K562 (cell line): Measurements from ENCODE around the gene UNC5B. TPM values are rescaled to one million over a fixed set of nuclear protein-coding genes. Genes with fewer than 3 reads are reported as not detected.

Experiments
- ATAC-seq: fragments of 200-7000 bp; cut with Tn5 transposase; 3 replicates; pipeline ENCODE4 v1.9.1; 2020; ENCODE audit warnings: moderate library complexity
- BruUV-seq: library from RNA; stranded (reverse); fragments of 400-500 nt; replicated peaks from 2 replicates; lab custom pipeline; 2021; lab: Mats Ljungman, UMichigan
- CTCF ChIA-PET: fragments of 300-600 bp; formaldehyde crosslinking; extraction: SDS; loops from one replicate; lab custom pipeline; 2021; ENCODE audit warnings: low intra/inter-chr PET ratio; lab: Yijun Ruan, JAX
- POLR2A ChIA-PET: fragments of 300-600, 350-650 bp; sonication (Branson Sonifier 250); formaldehyde crosslinking; extraction: SDS; loops from one replicate; lab custom pipeline; 2021; ENCODE audit warnings: antibody characterized with exemption, inconsistent platforms; lab: Yijun Ruan, JAX
- DNase-seq, 4 experiments: peaks; one replicate each; pipeline versions ENCODE4 v3.0.0 to v3.0.0-alpha.2; 2011 to 2018; ENCODE audit warnings: low spot score in 3 of 4, mixed read lengths in 3 of 4; ENCODE audit errors: extremely low read depth in 1 of 4
- FAIRE-seq: peaks from 2 replicates; lab custom pipeline; 2011; peaks lifted over from hg19 to GRCh38; lab: Jason Lieb, UNC
- H2AFZ ChIP-seq: 2 replicates; pipeline ENCODE4 v1.6.0; 2011; ENCODE audit warnings: low read depth, low read length, control low read depth, inconsistent platforms
- H3K27ac ChIP-seq: fragments of 200-600 bp; 3 replicates; pipeline ENCODE4 v1.8.0; 2011; ENCODE audit warnings: low read depth, mild to moderate bottlenecking, control low read depth, inconsistent platforms, low read length, moderate library complexity, mixed read lengths; ENCODE audit errors: extremely low read depth
- H3K27me3 ChIP-seq, 2 experiments: fragments of 300-600 bp in 1 of 2; 2 replicates in 1 of 2; 3 replicates in 1 of 2; pipeline versions ENCODE4 v1.6.0 to v1.8.0; 2011; ENCODE audit warnings: inconsistent platforms in 2 of 2, low read length in 2 of 2, mild to moderate bottlenecking in 1 of 2, mixed read lengths in 1 of 2, moderate library complexity in 1 of 2; ENCODE audit not compliant: control insufficient read depth in 2 of 2, insufficient read depth in 2 of 2
- H3K36me3 ChIP-seq: fragments of 300-600 bp; 3 replicates; pipeline ENCODE4 v1.8.0; 2011; ENCODE audit warnings: mild to moderate bottlenecking, low read length, inconsistent platforms; ENCODE audit not compliant: control insufficient read depth, insufficient read depth
- H3K4me1 ChIP-seq, 2 experiments: fragments of 200-600 bp in 1 of 2; replicated peaks in 1 of 2; 2 replicates in 1 of 2; 3 replicates in 1 of 2; pipeline versions ENCODE4 v1.5.1 to v1.8.0; 2011; ENCODE audit warnings: inconsistent platforms in 2 of 2, low read length in 2 of 2, mild to moderate bottlenecking in 1 of 2, mixed read lengths in 1 of 2, moderate library complexity in 1 of 2; ENCODE audit not compliant: control insufficient read depth in 2 of 2, insufficient read depth in 2 of 2
- H3K4me2 ChIP-seq: 2 replicates; pipeline ENCODE4 v1.6.1; 2011; ENCODE audit warnings: low read length, control low read depth, inconsistent platforms, mixed read lengths; ENCODE audit not compliant: insufficient read depth
- H3K4me3 ChIP-seq: fragments of 200-600 bp; sonication (generic), shearing (Covaris generic); 2 replicates; pipeline ENCODE4 v1.5.1; 2016; ENCODE audit warnings: control low read depth, inconsistent platforms
- H3K79me2 ChIP-seq: fragments of 200-600 bp; 3 replicates; pipeline ENCODE4 v1.8.0; 2011; ENCODE audit warnings: low read length, inconsistent platforms; ENCODE audit not compliant: control insufficient read depth, insufficient read depth
- H3K9ac ChIP-seq, 2 experiments: 2 replicates each; pipeline versions ENCODE4 v1.6.0 to v1.6.1; 2011; ENCODE audit warnings: low read depth in 2 of 2, low read length in 2 of 2, control low read depth in 1 of 2, inconsistent platforms in 1 of 2, mild to moderate bottlenecking in 1 of 2, mixed read lengths in 1 of 2; ENCODE audit not compliant: insufficient read depth in 1 of 2
- H3K9me1 ChIP-seq: one replicate; pipeline ENCODE4 v1.6.0; 2011; ENCODE audit warnings: inconsistent platforms, mild to moderate bottlenecking, low read length, moderate library complexity; ENCODE audit not compliant: control insufficient read depth, insufficient read depth
- H3K9me3 ChIP-seq: replicated peaks from 2 replicates; pipeline ENCODE4 v1.5.1; 2011; ENCODE audit warnings: low read depth, low read length, inconsistent platforms; ENCODE audit not compliant: control insufficient read depth, insufficient read depth
- H4K20me1 ChIP-seq: replicated peaks from 2 replicates; pipeline ENCODE4 v1.6.1; 2011; ENCODE audit warnings: low read length, inconsistent platforms, mixed read lengths; ENCODE audit not compliant: control insufficient read depth, insufficient read depth
- BRD9 ChIP-seq: fragments of 450-650 bp; IDR thresholded peaks from 2 replicates; pipeline ENCODE4 v1.6.1; 2018; ENCODE audit warnings: low read depth; ENCODE audit not compliant: partially characterized antibody
- LARP7 ChIP-seq: fragments of 450-650 bp; IDR thresholded peaks from 2 replicates; pipeline ENCODE4 v1.6.1; 2016
- U2AF1 ChIP-seq: fragments of 200-400 bp; formaldehyde crosslinking; optimal IDR thresholded peaks from 2 replicates; pipeline ENCODE3; 2017; ENCODE audit warnings: mild to moderate bottlenecking, low read depth, low read length, moderate library complexity
- ZSCAN29 ChIP-seq: fragments of 450-650 bp; IDR thresholded peaks from 2 replicates; pipeline ENCODE4 v1.6.1; 2017
- WGBS: fragments of 100-300 bp; shearing (Covaris generic); methylation state at CpG from one replicate; pipeline ENCODE4 v1.1.6; 2016; ENCODE audit warnings: low coverage, mixed read lengths; ENCODE audit not compliant: insufficient coverage; ENCODE audit errors: missing lambda C conversion rate; 5-methylcytosine and 5-hydroxymethylcytosine counted together
- in situ Hi-C: fragments of 300-500 bp; cut with MboI; formaldehyde crosslinking; loops from 4 replicates; pipeline ENCODE4 v1.15.0; 2018; ENCODE audit warnings: inconsistent platforms, mixed read lengths
- intact Hi-C: fragments of 100-400 bp; cut with micrococcal nuclease; formaldehyde crosslinking; loops from 2 replicates; pipeline ENCODE4 v1.14.2; 2022
- polyA plus RNA-seq, 8 experiments: library from polyadenylated mRNA; depleted of rRNA in 4 of 8; stranded (reverse) in 5 of 8; unstranded in 3 of 8; fragments of >200 nt; fragmentation: Nextera tagmentation in 2 of 8; fragmentation: Illumina TruSeq in 1 of 8; extraction: Ambion mirVana in 2 of 8; extraction: Trizol in 1 of 8; gene quantifications; 2 replicates each; pipeline versions ENCODE4 v1.2.1 to v1.2.3, GENCODE V29; 2011 to 2014; ENCODE audit warnings: inconsistent platforms in 1 of 8, missing spikeins in 1 of 8
- total RNA-seq, 7 experiments: library from RNA; depleted of rRNA in 6 of 7; stranded (reverse); fragments of >200 nt in 6 of 7; fragmentation: Illumina TruSeq in 2 of 7; extraction: Trizol in 2 of 7; gene quantifications; 2 replicates each; pipeline versions ENCODE4 v1.2.1 to v1.2.3, GENCODE V29; 2011 to 2021; ENCODE audit warnings: low replicate concordance in 1 of 7
- TF ChIP-seq, protein P1 (sequence below): fragments of 450-650 bp; conservative IDR thresholded peaks from 2 replicates; pipeline ENCODE4 v1.6.1; 2016; ENCODE audit warnings: missing genetic modification characterization, low read depth, mild to moderate bottlenecking, missing compliant biosample characterization, moderate library complexity
- TF ChIP-seq, protein P2 (sequence below): sonication (generic); formaldehyde crosslinking; IDR thresholded peaks from 2 replicates; pipeline ENCODE4 v1.9.0; 2022; ENCODE audit warnings: mild to moderate bottlenecking, missing genetic modification reagents
- TF ChIP-seq, protein P3 (sequence below), 3 experiments: IDR thresholded peaks in 2 of 3; conservative IDR thresholded peaks in 1 of 3; 2 replicates each; pipeline ENCODE4 v1.5.1; 2011 to 2012; ENCODE audit warnings: low read length in 3 of 3, mild to moderate bottlenecking in 3 of 3, control low read depth in 2 of 3, improper control_type of control experiment in 1 of 3, inconsistent platforms in 1 of 3, low read depth in 1 of 3, mixed read lengths in 1 of 3, moderate library complexity in 1 of 3; ENCODE audit not compliant: insufficient read depth in 2 of 3

The UNC5B gene
- total and polyA plus RNA-seq, 9 of the 15 experiments (the other 6 are each of a cell fraction or from before 2014, with no cell fraction given) = 0.10 to 8.4 (median 2.1) TPM

DNA sequence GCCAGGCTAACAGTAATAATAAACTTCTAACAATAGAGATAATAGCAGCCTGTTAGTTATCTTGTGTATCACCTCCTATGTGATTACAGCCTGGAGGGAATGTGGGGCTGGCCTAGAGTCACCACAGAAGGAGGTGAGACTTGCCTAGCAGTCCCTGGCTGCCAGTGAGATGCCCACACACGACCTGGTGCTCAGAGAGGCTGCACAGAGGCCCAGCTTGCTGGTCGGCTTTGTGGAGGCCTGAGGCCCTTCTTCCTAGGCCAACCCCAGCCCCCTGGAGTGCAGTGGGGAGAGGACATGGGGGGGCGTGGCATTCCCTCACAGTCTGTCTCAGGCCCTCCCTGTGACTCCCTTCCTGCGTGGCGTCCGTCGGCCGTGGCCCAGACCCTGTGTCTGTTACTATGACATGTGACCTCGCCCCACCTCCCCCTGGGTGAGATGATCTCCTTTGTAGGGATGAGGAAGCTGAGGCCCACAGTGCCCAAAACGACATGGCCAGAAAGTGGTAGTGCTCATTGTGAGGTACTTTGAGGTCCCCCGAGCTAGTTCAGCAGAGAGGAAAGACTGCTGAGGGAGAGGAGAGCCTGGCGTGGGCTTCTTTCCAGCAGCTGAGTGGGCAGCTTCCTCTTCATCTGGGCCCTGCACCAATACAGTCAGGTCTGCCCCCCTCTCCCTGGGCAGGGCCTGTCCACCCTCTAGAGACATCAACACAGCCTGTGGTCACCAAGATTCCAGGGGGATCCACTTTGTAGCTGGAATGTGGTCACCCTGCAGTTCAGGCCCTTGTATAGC is 29.7 kb downstream of the UNC5B start (continued):
- TF ChIP-seq U2AF1 (no peak), BRD9 (no peak), LARP7 (no peak)
- TF ChIP-seq, protein P1, sequence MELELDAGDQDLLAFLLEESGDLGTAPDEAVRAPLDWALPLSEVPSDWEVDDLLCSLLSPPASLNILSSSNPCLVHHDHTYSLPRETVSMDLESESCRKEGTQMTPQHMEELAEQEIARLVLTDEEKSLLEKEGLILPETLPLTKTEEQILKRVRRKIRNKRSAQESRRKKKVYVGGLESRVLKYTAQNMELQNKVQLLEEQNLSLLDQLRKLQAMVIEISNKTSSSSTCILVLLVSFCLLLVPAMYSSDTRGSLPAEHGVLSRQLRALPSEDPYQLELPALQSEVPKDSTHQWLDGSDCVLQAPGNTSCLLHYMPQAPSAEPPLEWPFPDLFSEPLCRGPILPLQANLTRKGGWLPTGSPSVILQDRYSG = no peak
- TF ChIP-seq, protein P2, sequence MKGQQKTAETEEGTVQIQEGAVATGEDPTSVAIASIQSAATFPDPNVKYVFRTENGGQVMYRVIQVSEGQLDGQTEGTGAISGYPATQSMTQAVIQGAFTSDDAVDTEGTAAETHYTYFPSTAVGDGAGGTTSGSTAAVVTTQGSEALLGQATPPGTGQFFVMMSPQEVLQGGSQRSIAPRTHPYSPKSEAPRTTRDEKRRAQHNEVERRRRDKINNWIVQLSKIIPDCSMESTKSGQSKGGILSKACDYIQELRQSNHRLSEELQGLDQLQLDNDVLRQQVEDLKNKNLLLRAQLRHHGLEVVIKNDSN (CRISPR knock-in tag) = peak; percentile 9; the same call in 1 of the 2 replicates

DNA sequence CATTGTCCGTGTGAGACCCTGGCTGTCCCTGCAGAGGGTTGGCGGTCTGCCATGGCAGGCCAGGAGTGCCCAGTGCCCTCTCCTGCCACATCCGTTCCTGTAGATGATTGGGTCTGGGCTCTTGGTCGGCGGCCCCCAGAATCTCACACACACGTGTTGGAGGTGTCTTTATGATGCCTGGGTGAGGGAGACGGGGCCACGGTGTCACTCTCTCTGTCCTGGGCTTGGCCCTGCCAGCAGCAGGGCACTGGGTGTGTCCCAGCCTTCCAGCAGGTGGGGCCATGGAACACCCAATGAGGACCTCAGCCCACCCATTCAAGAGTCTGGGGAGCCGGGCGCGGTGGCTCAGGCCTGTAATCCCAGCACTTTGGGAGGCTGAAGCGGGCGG is 30.2 kb downstream of the UNC5B start:
- no peak for FAIRE-seq

More for the DNA sequence above, 30.2 kb downstream of the UNC5B start:
- Histone ChIP-seq H4K20me1 (peaks cover 8% of the 10 kb centered on the region; the same call in 1 of the 2 replicates), H3K36me3 (no peaks in the 10 kb centered on the region), H3K27me3 (peaks cover 0 to 12% of the 10 kb centered on the region in 2 experiments; a peak in 2 of 5 replicates), H3K9ac (no peak overlapping the region), H3K4me2 (no peak overlapping the region), H2AFZ (no peak overlapping the region), H3K4me3 (no peak overlapping the region), H3K9me1 (no peaks in the 10 kb centered on the region), H3K27ac (no peak overlapping the region), H3K9me3 (no peaks in the 10 kb centered on the region), H3K4me1 (peaks cover 32 to 48% of the 10 kb centered on the region in 2 experiments), H3K79me2 (no peaks in the 10 kb centered on the region)
- 63% methylated on average over 13 of the region's 13 CpGs for WGBS
- DNase-seq (no peak), ATAC-seq (no peak)
- BruUV-seq = no TSS peak
- in situ Hi-C loops (no loop called here), intact Hi-C loops (no loop called here)
- TF ChIP-seq, protein P3, sequence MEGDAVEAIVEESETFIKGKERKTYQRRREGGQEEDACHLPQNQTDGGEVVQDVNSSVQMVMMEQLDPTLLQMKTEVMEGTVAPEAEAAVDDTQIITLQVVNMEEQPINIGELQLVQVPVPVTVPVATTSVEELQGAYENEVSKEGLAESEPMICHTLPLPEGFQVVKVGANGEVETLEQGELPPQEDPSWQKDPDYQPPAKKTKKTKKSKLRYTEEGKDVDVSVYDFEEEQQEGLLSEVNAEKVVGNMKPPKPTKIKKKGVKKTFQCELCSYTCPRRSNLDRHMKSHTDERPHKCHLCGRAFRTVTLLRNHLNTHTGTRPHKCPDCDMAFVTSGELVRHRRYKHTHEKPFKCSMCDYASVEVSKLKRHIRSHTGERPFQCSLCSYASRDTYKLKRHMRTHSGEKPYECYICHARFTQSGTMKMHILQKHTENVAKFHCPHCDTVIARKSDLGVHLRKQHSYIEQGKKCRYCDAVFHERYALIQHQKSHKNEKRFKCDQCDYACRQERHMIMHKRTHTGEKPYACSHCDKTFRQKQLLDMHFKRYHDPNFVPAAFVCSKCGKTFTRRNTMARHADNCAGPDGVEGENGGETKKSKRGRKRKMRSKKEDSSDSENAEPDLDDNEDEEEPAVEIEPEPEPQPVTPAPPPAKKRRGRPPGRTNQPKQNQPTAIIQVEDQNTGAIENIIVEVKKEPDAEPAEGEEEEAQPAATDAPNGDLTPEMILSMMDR (IDR thresholded peaks at IDR 0.05 in 2 of 3, conservative IDR thresholded peaks at IDR 0.05 in 1 of 3; ENCODE audit: insufficient read depth in 2 of 3, low read depth in 1 of 3, low read length in 3 of 3) = peak in 1 of 3 experiments; percentile 19; a peak in 2 of 6 replicates
- TF ChIP-seq ZSCAN29 = no peak
- ChIA-PET CTCF (no interaction called here), POLR2A (interaction anchor here (0.6 to 0.7 kb wide), 2 partner anchors 8 to 105 kb away, joined by 3 to 4 read pairs; no protein-coding TSS in a partner anchor)
